Erythroblast (primary cell): Measurements from ENCODE around the gene OTOG.

ENCODE experiments used
- GATA1 ChIP-seq: IDR thresholded peaks from 2 replicates; pipeline ENCODE4 v1.6.1; 2011; ENCODE audit warnings: low read depth, mild to moderate bottlenecking, control low read depth, low read length, moderate library complexity
- POLR2A ChIP-seq: IDR thresholded peaks from 2 replicates; pipeline ENCODE4 v1.6.1; 2011; ENCODE audit warnings: mild to moderate bottlenecking, low read length

GRCh38 chr11:17516551-17517150 is 30.4 kb upstream of the OTOG start:
- TF ChIP-seq POLR2A = no peak
- TF ChIP-seq GATA1 = no peak
